HG03342 (cell line): ENCODE results near the gene TXNRD3.

Source experiments
- ATAC-seq: cut with Tn5 transposase; IDR thresholded peaks from one replicate; pipeline ENCODE4 v1.9.1; 2021; ENCODE audit warnings: mild to moderate bottlenecking, moderate library complexity; ENCODE audit not compliant: unreplicated experiment

Gene TXNRD3

DNA sequence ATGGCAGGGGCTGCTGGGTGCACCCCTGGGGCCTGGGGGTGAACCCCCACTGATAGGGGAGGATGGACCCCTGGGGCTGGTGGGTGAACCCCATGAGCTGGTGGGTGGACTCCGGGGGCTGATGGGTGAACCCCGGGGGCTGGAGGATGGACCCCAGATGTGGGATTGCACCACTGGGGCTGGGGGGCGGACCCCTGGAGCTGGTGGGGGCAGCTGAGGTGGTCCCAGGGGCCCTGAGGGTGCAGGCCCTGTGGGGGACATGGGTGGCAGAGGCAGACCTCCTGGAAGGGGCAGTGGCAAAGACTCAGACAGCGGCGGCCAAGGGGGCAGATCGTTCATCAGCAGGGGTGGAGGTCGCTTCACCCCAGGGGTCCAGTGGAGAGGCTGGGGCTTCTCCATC, 17.4 kb upstream of the TXNRD3 start:
- no peak for ATAC-seq

DNA sequence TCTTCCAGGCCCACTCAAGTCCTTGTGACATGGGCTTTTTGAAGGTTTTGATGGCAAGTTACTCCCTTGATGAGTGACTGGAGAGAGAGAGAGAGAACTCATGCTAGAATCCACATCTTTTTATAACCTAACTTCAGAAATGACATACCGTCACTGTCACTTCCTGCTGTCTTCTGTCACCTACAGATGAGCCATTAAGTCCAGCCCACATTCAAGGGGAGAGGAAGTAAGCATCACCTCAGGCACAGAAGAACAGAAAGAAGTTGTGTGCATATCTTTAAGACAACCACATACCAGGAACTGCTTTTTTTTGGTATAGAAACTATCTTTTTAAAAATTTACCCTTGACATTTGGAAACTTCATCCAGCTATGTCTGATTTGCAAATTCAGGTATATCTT, 16.6 kb upstream of the TXNRD3 start:
- no peak for ATAC-seq

DNA sequence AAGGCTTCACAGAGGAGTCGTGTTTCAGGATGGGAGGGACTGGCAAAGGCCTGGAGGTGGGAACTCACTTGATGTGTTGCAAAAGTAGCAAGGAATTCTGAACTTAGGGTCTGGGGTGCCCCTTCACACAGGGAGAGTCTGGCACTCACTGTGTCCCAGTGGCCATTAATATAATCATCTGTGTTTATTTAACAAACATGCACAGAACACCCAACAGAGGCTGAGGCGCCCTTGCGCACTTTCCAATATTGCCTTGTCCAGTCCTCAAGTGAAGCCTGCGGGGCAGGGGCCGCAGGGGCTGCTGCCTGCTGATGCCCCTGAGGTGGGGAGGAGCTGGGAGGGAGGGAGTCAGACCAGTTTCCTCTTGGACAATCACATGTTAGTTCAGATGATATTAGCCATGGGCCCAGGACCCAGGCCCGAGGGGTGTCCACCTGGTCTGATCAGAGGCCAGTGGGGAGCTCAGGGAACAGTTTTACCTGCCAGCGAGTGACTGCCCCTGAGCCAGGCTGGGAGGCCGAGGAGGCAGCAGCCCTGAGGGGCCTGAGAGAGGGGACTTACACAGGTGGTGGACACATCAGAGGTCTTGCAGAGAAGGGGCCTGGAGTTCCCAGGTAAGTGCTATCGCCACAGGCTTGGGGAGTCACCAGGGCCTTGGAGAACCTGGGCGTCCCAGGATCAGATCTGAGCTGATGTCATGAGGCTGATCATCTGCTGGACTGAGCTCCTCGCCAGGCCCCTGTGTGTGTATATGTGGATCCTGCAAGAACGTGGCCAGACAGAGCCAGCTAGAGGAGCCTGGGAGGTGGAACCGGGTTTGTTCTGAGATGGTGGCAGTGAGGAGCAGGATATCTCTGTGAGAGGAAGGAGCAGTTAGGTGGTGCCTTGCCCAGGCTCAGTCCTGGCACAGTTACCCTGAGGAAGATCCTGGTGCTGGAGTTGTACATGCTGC, 13.8 kb upstream of the TXNRD3 start:
- no peak for ATAC-seq

DNA sequence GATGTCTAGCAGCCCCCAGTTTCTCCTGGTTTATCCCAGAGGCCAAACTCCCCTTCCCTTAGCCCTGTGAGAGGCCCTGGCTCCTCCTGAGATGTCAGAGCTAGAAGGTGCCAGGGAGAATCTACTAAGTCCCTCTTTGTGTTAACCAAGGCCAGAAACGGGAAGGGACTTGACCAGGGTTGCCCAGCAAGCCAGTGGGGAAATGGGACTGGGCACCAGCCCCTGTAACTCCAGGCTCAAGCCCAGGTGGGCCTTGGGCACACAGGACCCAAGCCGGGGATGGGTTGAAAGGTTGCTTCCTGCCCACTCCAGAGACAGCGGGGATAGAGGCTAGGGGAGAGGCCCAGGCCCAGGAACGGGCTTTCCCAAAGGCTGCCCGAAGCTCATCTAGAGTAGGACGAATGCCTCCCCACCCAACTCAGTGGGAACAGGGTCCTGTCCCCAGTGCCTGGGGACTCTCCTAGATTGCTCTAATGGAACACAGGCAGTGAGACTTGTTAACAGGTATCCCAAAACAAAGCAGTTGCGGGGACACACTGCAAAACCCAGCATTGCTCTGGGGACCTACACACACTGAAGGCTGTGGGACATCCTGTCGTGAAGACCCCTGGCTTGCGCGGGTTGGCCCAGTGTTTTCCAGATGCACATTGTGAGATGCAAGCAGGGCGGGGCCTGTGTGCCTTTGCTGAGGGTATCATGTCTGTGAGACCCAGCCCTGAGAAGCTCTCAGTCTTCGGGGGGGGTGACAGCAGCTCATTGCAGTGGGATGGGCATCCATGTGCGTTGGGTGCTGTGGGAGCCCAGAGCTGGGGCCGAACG, 12.9 kb upstream of the TXNRD3 start:
- ATAC-seq: no peak

DNA sequence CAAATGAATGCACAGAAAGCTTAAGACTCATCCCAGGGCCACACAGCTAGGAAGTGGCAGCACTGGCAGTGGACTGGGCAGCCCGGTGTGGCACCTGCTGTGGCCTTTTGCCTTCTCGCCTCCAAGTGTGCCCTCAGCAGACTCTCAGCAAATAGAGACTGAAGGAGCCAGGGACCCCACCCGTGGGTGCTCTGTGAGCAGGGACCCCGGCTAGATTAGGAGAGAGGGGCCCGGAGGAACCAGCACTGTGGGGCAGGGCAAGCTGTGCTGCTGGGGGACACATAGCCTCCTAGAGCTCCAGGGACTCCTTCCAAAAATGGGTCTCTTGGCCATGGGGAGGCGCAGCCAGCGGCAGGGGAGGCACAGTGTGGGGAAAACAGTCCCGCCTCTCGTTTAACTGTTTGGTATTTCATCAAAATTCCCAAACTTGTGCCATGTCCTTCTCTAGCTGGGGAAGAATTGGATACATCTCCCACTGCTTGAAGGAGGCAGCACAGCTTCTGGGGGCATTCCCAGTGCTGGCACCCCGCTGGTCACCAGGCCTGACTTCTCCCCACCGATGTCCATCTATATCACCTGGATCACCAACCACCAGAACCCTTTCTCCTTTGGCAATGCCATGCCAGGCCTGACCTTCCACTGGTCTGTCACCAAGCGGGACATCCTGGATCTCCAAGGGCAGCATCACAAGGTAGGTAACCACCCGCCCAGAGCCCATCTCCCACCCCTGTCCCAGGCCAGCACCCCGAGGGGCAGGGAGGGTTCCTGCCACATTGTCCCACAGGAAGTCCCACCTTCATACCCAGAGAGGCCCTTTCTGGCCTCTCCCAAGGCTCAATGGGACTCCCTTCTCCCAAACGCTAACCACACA, 12.0 kb upstream of the TXNRD3 start:
- ATAC-seq: no peak

DNA sequence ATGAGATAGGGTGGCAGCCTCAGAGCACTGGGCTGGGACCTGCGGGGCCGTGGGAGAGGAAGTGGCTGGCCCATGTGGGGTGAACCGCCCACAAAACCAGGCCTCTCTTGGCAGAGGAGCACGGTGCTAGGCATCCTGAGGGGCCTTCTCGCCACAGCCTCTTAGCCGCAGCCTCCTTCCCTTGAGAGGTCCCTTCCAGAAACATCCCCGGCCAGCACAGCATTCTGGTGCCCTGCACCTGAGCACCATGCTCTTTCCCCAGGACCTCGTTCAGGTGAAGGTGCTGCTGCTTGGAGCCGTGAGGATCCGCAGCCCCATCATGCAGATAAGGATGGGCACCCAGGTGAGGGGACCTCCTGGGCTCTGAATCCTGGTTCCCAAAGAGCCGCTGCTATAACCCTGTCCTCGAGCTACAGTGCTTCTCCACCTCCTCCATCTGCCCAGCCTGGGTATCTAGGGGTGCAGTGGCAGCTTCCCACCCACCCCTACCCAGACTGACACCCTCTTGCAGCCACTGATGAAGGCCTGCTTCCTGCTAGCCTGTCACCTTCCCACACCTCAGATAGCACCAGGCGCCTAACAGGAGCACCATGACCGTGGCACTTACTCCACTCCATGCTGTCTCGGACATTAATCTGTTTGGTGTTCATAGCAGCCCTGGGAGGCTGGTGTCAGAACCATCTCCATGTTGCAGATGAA, 11.2 kb upstream of the TXNRD3 start:
- ATAC-seq: no peak

DNA sequence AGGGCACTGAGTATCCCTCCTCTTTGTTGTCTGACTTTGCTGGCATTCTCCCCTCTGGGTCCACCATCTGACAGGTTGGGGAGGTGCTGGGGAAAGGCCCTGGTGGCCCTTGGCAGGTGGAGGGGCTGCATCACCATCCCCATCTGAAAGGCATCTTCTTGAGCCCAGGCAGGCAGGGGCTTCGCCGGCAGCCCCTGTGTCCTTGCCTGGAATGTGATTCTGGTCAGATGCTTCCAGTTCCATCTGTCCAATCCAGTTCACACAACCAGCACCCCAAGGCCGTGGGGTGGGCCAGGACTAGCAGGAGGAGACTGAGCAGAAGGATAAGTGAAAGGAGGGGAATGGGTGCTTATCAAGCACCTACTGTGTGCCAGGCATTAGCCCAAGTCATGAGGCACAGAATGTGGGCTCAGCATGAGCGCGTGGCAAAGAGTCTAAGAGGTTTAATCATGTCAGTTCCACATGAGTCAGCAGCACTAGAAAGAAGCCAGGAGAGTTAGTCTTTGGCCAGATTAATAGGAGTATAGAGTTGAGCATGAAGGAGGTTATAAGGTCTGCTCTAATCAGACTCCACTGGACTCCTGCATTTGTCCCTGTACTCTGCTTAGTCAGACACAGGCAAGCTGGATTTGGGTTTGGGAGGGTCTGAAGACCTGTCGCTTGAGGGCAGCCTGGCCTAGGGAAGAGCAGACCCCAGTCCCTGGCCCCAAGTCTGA, 10.5 kb upstream of the TXNRD3 start:
- ATAC-seq: no peak

DNA sequence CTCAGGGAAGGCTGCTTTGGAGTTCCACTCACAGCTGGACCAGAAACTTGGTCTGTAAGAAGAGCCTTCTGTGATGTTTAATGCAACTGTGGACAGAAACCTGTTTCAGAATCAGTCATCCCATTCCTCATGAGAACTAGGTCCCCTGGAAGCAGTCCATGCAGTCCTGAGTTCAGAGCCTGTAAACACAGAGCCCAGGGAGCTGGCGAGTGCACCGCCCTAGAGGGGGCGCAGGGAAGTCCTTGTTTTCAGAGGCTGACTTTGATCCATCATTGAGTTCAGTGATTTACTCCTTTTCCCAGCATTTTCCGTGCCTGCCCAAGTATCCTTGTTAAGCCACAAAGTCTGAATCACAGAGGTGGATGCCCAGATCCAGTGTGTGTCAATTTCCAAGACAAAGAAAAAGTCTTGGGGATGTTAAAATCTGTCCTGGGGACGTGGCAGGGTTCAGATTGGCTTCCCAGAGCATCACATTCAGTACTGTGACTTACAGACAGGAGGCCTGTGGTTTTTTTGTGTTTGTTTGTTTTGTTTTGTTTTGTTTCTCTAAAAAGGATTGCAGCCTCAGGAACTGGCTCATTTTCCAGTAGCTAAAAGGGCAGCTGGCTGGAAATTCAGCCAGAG, 9.8 kb upstream of the TXNRD3 start:
- no peak for ATAC-seq

DNA sequence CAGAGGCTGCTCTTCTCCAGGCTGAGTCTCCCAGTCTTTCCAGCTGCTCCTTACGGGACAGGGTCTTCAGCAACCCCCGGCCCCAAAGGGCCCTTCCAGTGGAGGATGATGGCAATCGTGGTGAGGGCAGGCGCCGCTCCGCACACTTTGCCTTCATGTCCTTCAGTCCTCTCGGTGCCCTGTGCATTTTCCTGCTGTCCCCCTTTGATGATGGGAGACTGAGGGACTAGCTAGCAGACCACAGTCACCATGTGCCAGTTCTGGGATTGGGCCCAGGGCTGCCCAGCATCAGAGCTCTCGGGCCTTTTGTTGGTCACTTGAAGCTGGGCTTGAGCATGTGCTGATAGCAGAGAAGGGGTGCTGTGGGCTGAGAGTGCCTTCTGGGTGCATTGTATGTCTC, 8.8 kb upstream of the TXNRD3 start:
- no peak for ATAC-seq

DNA sequence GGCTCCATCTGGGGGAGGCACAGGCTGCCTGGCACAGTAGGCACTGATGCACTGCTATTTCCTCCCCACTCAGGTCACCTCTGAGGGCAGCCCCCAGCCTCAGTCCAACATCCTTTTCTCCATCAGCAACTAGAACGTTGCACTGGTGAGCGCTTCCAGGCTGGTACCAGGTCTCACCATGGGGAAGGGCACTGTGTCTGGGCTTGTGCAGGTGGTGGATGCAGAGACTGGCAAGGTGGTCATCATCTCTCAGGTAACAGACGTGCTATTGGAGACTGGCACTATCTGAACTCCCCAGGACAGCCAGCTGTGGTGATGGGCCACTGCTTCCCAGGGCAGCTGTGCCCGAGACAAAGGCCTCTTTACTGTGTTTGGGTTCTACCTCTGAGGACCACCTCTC, 8.3 kb upstream of the TXNRD3 start:
- no peak for ATAC-seq

DNA sequence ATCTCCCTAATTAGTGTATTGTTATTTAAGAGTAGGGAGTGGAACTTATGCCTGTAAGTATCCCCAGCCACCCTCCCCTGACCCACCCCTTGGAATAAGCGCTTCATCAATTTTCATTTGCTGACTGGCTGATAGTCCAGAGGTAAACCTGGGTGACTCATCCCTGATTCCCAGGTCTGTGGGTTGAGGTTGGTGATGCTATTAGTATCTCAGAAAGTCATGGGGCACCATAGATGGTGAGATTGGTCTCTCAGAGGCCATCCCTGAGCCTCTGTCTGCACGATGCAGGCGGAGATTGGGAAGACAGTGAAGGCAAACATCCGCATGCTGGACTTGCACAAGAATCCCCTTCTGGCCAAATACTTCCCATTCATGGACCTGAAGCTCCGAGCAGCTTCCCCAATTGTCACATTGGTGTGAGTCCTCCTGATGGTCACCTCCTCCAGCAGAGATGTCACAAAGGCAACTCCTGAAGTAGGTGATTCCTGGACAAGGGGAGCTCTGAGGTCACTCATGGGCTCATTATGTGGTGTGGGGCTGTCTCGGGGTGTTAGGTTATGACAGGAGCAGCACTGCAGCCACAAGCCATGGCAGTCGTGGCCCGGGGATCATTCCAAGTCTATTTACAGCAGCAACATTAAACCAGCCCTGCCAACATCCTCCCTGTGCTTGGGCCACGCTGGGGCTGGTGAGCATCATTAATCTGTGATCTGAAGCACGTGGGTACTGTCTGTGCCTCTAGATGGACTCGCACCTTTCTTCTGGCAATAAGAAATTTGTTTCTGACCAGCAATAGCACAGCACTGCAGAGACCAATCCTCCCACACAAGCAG, 6.8 kb upstream of the TXNRD3 start:
- ATAC-seq: no peak

DNA sequence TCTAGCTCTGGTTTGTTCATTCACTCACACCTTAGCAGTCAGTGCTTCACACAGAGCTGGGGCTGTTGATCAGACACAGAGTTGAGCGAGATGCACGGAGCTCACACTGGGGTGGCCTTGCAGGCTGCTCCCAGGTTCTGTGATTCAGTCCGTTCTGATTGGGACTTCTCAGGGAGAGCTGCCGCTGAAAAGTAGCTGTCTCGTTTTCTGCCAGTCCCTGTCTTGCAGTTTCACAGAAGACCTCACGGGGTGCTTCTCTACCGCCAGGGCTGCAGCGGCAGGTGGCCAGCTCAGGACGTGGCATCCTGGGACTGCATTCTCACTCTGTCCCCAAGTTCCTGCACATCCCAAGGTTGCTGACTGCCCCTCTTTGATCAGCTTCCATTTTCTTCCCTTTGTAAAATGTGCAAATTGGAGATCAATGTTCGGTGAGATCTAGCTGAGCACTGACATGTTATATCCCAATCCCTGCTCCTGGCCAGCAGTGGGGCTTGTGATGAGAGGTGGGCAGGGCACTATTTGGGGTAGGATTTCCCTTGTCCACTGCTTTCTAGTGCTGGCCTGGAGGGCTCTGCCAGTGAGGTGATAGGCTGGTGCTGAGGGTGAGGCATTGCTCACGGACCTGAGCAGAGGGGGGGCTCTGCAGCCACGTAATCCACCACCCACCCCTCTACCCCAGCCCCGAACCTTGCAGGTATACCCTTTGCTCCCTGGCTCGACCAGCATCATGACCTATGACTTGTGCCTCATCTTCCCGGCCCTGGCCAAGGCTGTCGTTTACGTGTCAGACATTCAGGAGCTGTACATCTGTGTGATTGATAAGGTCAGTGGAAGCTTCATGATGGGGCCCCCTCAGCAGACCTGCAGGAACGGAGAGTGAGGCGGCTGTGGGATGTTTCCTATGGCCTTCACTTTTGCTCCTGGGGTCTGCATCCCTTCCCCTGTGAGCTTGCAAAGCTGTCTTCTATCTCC, 5.3 kb upstream of the TXNRD3 start:
- ATAC-seq: no peak

DNA sequence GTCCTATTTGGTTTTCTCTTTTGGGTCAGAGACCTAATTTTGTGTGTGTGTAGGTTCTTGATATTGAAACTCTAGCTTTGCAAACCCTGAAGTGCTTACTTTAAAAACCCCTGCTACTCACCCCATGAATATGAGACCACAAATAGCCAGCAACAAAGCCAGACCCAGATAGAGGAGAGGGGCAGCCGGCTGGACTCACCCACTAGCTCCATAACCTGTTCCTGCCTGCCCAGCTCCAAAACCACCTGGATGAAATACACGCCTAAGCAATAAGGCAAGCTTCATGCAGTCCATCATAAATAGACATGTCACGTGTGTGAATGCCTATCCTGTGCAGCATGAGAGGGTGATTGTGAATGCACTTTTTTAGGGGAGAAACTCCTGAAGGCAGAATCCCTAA, 3.7 kb upstream of the TXNRD3 start:
- ATAC-seq: no peak

DNA sequence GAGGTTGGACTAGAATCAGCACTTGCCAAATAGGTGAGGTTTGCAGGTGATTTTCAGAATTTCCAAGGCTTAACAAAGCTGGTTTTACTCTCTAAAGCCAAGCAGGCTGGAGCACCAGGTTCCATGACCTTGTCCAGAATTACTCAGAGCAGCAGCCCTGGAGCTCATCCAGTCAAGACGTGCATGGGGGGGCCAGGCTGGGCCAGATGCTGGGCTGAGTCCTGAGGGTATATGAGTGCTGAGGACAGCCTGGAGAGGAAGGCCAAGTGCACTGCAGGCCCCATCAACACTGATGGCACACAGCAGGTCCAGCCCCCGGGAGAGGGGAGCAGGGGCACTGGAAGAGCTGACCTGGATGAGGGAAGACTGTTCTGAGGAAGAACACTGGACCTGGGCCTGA, 3.0 kb upstream of the TXNRD3 start:
- ATAC-seq: no peak

DNA sequence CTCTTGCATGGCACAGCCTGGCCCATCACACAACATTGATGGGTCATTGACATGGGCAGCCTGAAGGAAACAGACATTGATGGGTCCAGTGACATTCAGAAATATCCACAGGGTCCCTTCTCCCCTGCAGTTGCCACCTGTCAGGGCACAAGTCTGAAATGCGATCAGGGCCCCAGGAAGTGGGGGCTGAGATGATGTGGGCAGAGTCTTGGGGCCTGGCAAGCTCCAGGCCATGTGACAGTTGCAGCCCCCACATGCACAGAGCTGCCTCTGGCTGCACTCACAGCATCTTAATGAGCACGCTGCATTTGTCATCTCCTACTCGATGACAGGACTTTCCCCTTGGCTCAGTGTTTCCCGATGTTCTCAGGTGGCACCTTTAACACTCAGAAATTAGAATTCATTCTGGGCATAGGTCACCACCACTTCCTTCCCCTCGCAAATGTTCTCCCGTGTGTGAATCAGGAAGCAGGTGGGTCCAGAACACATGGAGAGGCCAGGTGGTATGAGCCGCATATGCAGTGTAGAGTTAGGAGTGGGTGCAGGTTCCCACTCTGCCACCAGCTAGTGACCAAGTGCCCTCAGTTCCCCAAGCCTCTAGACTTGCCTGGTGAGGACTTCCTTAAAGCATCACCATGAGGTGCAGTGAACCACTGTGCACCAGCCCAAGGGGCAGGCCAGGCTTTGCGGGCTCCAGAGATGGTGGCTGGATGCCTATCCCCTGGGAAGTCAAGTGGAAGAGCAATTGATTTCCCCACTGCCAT, 1.6 kb upstream of the TXNRD3 start:
- no peak for ATAC-seq

DNA sequence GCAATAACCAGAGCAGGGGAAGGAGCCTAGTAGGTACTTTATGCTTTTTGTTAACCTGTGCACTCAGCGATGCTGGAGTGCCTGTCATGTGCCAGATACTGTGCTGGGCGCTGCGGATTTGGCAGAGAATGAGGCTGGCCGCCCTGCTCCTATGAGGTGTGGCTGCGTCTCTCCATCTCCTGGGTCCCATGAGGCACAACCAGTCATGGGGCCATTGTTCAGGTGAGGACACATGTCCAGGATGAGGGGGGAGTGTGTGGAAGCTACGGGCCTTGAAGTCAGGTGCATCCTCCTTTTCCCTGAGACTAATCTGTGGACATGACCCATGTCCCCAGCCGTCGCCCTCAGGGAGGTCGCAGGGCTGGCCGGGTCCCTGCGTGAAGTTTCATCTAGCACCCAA, 963 bp upstream of the TXNRD3 start:
- no peak for ATAC-seq
